ENCODE data around the gene NAPEPLD.

GRCh38 chr7:103077318-103077717 lies 71.6 kb downstream of the NAPEPLD start:
- TF ChIP-seq POLR2A (IDR thresholded peaks at IDR 0.05; ENCODE audit: control extremely low read depth in 1 of 2, low read depth in 2 of 2, low read length in 2 of 2) (no peak), CHD1 (IDR thresholded peaks at IDR 0.05; ENCODE audit: low read depth, low read length) (no peak), RNF2 (IDR thresholded peaks at IDR 0.05; ENCODE audit: borderline replicate concordance, low read depth, low read length, missing control alignments, poor library complexity, severe bottlenecking) (no peak), NRF1 (IDR thresholded peaks at IDR 0.05; ENCODE audit: low read depth, low read length) (no peak), CTCF (IDR thresholded peaks at IDR 0.05; ENCODE audit: control extremely low read depth in 1 of 3, insufficient read depth in 1 of 3, low read depth in 1 of 3, low read length in 3 of 3) (no peak), RBBP5 (IDR thresholded peaks at IDR 0.05; ENCODE audit: borderline replicate concordance, low read depth, low read length) (no peak), EZH2 (IDR thresholded peaks at IDR 0.05; ENCODE audit: low read depth, low read length, severe bottlenecking) (no peak), MAX (IDR thresholded peaks at IDR 0.05) (no peak), BACH1 (IDR thresholded peaks at IDR 0.05; ENCODE audit: low read length) (no peak)

Measured in H1 (cell line).